ENCODE results near the gene SLC6A8.
A peak's percentile ranks its signal among the peaks of the same experiment; 100 is the strongest.
"Not testable (repeated sequence)": the region's sequence is repeated elsewhere in the genome, so short reads cannot be mapped to it uniquely, and the experiment has no call there.

The SLC6A8 gene

GRCh38 chrX:153733651-153734240, 46.0 kb downstream of the SLC6A8 start:
- no peak for DNase-seq

- no peak for DNase-seq
Observed at GRCh38 chrX:153734871-153735270, 47.1 kb downstream of the SLC6A8 start.

GRCh38 chrX:153735274-153735673, 47.5 kb downstream of the SLC6A8 start:
- no peak for DNase-seq

- no peak for DNase-seq
Observed at GRCh38 chrX:153736071-153736820, 48.5 kb downstream of the SLC6A8 start.

GRCh38 chrX:153736871-153737441, 49.2 kb downstream of the SLC6A8 start:
- DNase-seq = no peak

GRCh38 chrX:153738056-153738605, 50.4 kb downstream of the SLC6A8 start:
- no peak for DNase-seq

- no peak for DNase-seq
Observed at GRCh38 chrX:153739754-153740486, 52.2 kb downstream of the SLC6A8 start.

GRCh38 chrX:153740631-153741222, 53.0 kb downstream of the SLC6A8 start:
- no peak for DNase-seq

GRCh38 chrX:153741446-153741845, 53.7 kb downstream of the SLC6A8 start:
- no peak for DNase-seq

GRCh38 chrX:153742111-153742510, 54.4 kb downstream of the SLC6A8 start:
- DNase-seq = not testable (repeated sequence)

- not testable (repeated sequence) for DNase-seq
Observed at GRCh38 chrX:153742796-153743467, 55.2 kb downstream of the SLC6A8 start.

GRCh38 chrX:153743468-153744209, 55.9 kb downstream of the SLC6A8 start:
- DNase-seq = peak; percentile 76

GRCh38 chrX:153744210-153745066, 56.7 kb downstream of the SLC6A8 start:
- no peak for DNase-seq

GRCh38 chrX:153745067-153745433, 57.3 kb downstream of the SLC6A8 start:
- DNase-seq = not testable (repeated sequence)

Measured in NCI-H226 (cell line).